Astrocyte (in vitro differentiated cells and primary cell): ENCODE measurements around the gene ANGPTL4.

ENCODE experiments used
- EZH2 ChIP-seq: IDR thresholded peaks from 2 replicates; pipeline ENCODE4 v1.6.1; 2012; ENCODE audit warnings: mild to moderate bottlenecking, low read length, inconsistent platforms; ENCODE audit not compliant: insufficient read depth
- TF ChIP-seq, protein P1 (sequence below): IDR thresholded peaks from 2 replicates; pipeline ENCODE4 v1.5.1; 2011; ENCODE audit warnings: low read depth, mild to moderate bottlenecking, inconsistent platforms, low read length, moderate library complexity; ENCODE audit not compliant: insufficient read depth

DNA sequence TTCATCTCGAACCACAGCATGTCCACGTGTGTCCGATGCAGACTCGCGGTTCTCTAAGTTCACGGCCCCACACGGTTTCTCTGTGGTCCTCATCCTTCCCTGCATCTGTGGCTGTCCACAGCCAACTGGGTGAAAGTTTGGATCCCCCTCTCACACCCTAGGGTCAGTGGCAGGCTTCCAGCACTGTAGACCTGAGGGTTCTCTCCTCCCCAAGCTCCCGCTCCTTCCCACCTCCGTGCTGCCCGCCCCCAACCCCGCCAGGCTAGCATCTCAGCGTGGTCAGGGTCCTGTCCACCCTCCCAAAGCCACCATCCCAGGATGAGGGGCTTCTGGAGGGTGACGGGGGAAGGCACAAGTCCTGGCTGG lies 3.0 kb downstream of the ANGPTL4 start:
- TF ChIP-seq, protein P1, sequence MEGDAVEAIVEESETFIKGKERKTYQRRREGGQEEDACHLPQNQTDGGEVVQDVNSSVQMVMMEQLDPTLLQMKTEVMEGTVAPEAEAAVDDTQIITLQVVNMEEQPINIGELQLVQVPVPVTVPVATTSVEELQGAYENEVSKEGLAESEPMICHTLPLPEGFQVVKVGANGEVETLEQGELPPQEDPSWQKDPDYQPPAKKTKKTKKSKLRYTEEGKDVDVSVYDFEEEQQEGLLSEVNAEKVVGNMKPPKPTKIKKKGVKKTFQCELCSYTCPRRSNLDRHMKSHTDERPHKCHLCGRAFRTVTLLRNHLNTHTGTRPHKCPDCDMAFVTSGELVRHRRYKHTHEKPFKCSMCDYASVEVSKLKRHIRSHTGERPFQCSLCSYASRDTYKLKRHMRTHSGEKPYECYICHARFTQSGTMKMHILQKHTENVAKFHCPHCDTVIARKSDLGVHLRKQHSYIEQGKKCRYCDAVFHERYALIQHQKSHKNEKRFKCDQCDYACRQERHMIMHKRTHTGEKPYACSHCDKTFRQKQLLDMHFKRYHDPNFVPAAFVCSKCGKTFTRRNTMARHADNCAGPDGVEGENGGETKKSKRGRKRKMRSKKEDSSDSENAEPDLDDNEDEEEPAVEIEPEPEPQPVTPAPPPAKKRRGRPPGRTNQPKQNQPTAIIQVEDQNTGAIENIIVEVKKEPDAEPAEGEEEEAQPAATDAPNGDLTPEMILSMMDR, result no peak
- no peak for TF ChIP-seq EZH2
